IPS DF 6.9 (cell line): ENCODE results near the gene TJP2.
"Not testable (repeated sequence)": the region's sequence is repeated elsewhere in the genome, so short reads cannot be mapped to it uniquely, and the experiment has no call there.

Experiments used
- DNase-seq: peaks from one replicate; pipeline ENCODE4 v3.0.0-alpha.2; 2013; ENCODE audit warnings: low read depth, low spot score
- H3K27ac ChIP-seq: one replicate; pipeline ENCODE4 v1.5.1; 2013; ENCODE audit warnings: low read length, control low read depth
- H3K27me3 ChIP-seq: 2 replicates; pipeline ENCODE4 v1.6.1; 2013; ENCODE audit warnings: mild to moderate bottlenecking, low read length; ENCODE audit not compliant: control insufficient read depth, insufficient read depth
- H3K36me3 ChIP-seq: 2 replicates; pipeline ENCODE4 v1.6.1; 2013; ENCODE audit warnings: low read length; ENCODE audit not compliant: control insufficient read depth, insufficient read depth
- H3K4me1 ChIP-seq: 2 replicates; pipeline ENCODE4 v1.6.1; 2013; ENCODE audit warnings: low read length; ENCODE audit not compliant: control insufficient read depth, insufficient read depth
- H3K4me3 ChIP-seq: 2 replicates; pipeline ENCODE4 v1.5.1; 2013; ENCODE audit warnings: mild to moderate bottlenecking, low read length
- H3K9me3 ChIP-seq: 2 replicates; pipeline ENCODE4 v1.6.1; 2013; ENCODE audit warnings: low read length, inconsistent platforms; ENCODE audit not compliant: control insufficient read depth, insufficient read depth
- WGBS: extraction: QIAGEN DNeasy Blood & Tissue Kit; methylation state at CpG from one replicate; pipeline ENCODE4 v1.1.7; 2013; ENCODE audit warnings: mixed read lengths, missing lambda C conversion rate; ENCODE audit not compliant: insufficient read length, insufficient coverage; 5-methylcytosine and 5-hydroxymethylcytosine counted together

TJP2 gene

GRCh38 chr9:69299315-69299714 is 125.2 kb downstream of the TJP2 start:
- Histone ChIP-seq H3K4me3 (no peak overlapping the region), H3K9me3 (no peaks in the 10 kb centered on the region), H3K27ac (no peak overlapping the region), H3K36me3 (no peaks in the 10 kb centered on the region), H3K4me1 (no peaks in the 10 kb centered on the region), H3K27me3 (no peaks in the 10 kb centered on the region)
- no peak for DNase-seq
- no CpG with 5 or more reads among the region's 1 CpG for WGBS

GRCh38 chr9:69299826-69300225 is 125.7 kb downstream of the TJP2 start:
- H3K27ac ChIP-seq: no peak overlapping the region
- WGBS: no CpG with 5 or more reads among the region's 1 CpG
- no peak for DNase-seq
- no peaks in the 10 kb centered on the region for H3K4me1 ChIP-seq
- no peaks in the 10 kb centered on the region for H3K36me3 ChIP-seq
- H3K27me3 ChIP-seq: no peaks in the 10 kb centered on the region
- no peaks in the 10 kb centered on the region for H3K9me3 ChIP-seq
- H3K4me3 ChIP-seq: no peak overlapping the region

GRCh38 chr9:69303331-69303730 is 129.3 kb downstream of the TJP2 start:
- DNase-seq: no peak
- Histone ChIP-seq H3K4me3 (no peak overlapping the region), H3K36me3 (no peaks in the 10 kb centered on the region), H3K27ac (no peak overlapping the region), H3K9me3 (no peaks in the 10 kb centered on the region), H3K4me1 (peaks cover 2% of the 10 kb centered on the region; the same call in 1 of the 2 replicates), H3K27me3 (no peaks in the 10 kb centered on the region)
- WGBS: no CpG with 5 or more reads among the region's 2 CpGs

- H3K36me3 ChIP-seq, H3K4me3 ChIP-seq, H3K4me1 ChIP-seq, H3K27me3 ChIP-seq, H3K9me3 ChIP-seq, DNase-seq: not testable (repeated sequence)
- whole genome bisulfite sequencing: no CpG with 5 or more reads among the region's 5 CpGs
- peak overlapping the region; percentile 1 for H3K27ac ChIP-seq
Measured at GRCh38 chr9:69306895-69307445, 132.9 kb downstream of the TJP2 start.

- peak; percentile 85 for DNase-seq
- H3K27ac ChIP-seq: peak overlapping the region; percentile 1
- peaks cover 5% of the 10 kb centered on the region; the same call in 1 of the 2 replicates for H3K4me1 ChIP-seq
- no CpG with 5 or more reads among the region's 5 CpGs for WGBS
- H3K9me3 ChIP-seq: peaks cover under 1% of the 10 kb centered on the region; the same call in 1 of the 2 replicates
- no peaks in the 10 kb centered on the region for H3K27me3 ChIP-seq
- H3K4me3 ChIP-seq: no peak overlapping the region
- no peaks in the 10 kb centered on the region for H3K36me3 ChIP-seq
Measured at GRCh38 chr9:69307446-69308205, 133.5 kb downstream of the TJP2 start.

GRCh38 chr9:69308206-69308931 is 134.3 kb downstream of the TJP2 start:
- H3K36me3 ChIP-seq: no peaks in the 10 kb centered on the region
- H3K4me1 ChIP-seq: peaks cover 5% of the 10 kb centered on the region; the same call in 1 of the 2 replicates
- H3K27me3 ChIP-seq: no peaks in the 10 kb centered on the region
- H3K9me3 ChIP-seq: peaks cover 5% of the 10 kb centered on the region
- WGBS: no CpG with 5 or more reads among the region's 5 CpGs
- no peak overlapping the region for H3K4me3 ChIP-seq
- no peak for DNase-seq
- H3K27ac ChIP-seq: no peak overlapping the region

GRCh38 chr9:69313175-69313574 is 139.1 kb downstream of the TJP2 start:
- DNase-seq: no peak
- Histone ChIP-seq H3K27ac (no peak overlapping the region), H3K36me3 (no peaks in the 10 kb centered on the region), H3K4me1 (peaks cover 3% of the 10 kb centered on the region; the same call in 1 of the 2 replicates), H3K4me3 (no peak overlapping the region), H3K9me3 (peaks cover 5% of the 10 kb centered on the region), H3K27me3 (no peaks in the 10 kb centered on the region)

GRCh38 chr9:69314547-69314946 is 140.5 kb downstream of the TJP2 start:
- Histone ChIP-seq H3K9me3 (peaks cover 5% of the 10 kb centered on the region), H3K36me3 (no peaks in the 10 kb centered on the region), H3K4me3 (no peak overlapping the region), H3K27ac (no peak overlapping the region), H3K4me1 (no peaks in the 10 kb centered on the region), H3K27me3 (no peaks in the 10 kb centered on the region)
- DNase-seq: no peak
- WGBS: no CpG with 5 or more reads among the region's 1 CpG

GRCh38 chr9:69317081-69317480 is 143.0 kb downstream of the TJP2 start:
- no peaks in the 10 kb centered on the region for H3K36me3 ChIP-seq
- no peak overlapping the region for H3K4me3 ChIP-seq
- peaks cover 5% of the 10 kb centered on the region for H3K9me3 ChIP-seq
- no peak overlapping the region for H3K27ac ChIP-seq
- no peaks in the 10 kb centered on the region for H3K27me3 ChIP-seq
- H3K4me1 ChIP-seq: no peaks in the 10 kb centered on the region
- no CpG with 5 or more reads among the region's 2 CpGs for WGBS
- no peak for DNase-seq

GRCh38 chr9:69317894-69318293 is 143.8 kb downstream of the TJP2 start:
- no peak for DNase-seq
- peaks cover 2% of the 10 kb centered on the region; the same call in 1 of the 2 replicates for H3K9me3 ChIP-seq
- no peaks in the 10 kb centered on the region for H3K4me1 ChIP-seq
- H3K36me3 ChIP-seq: no peaks in the 10 kb centered on the region
- no peak overlapping the region for H3K27ac ChIP-seq
- no peaks in the 10 kb centered on the region for H3K27me3 ChIP-seq
- no peak overlapping the region for H3K4me3 ChIP-seq
